AG04450 (cell line): ENCODE results near the gene MMP27. TPM values are rescaled to one million over a fixed set of nuclear protein-coding genes. Genes with fewer than 3 reads are reported as not detected.

Experiments used
- polyA plus RNA-seq: library from polyadenylated mRNA; depleted of rRNA; stranded (reverse); fragments of >200 nt; gene quantifications from 2 replicates; pipeline ENCODE4 v1.2.3, GENCODE V29; 2011; rRNA removed

MMP27 gene
- polyA plus RNA-seq, 1 experiment: not detected

Other genes with a start within 250 kb of the MMP27 start
- gene MMP7, start 175.0 kb downstream of the MMP27 start, polyA plus RNA-seq: not detected in 2 replicates
- not detected in 2 replicates for gene MMP20, start 80.4 kb downstream of the MMP27 start, polyA plus RNA-seq
- gene MMP8, start 19.2 kb upstream of the MMP27 start, polyA plus RNA-seq: 0.04 TPM in 1 of 2 replicates, not detected in the other
- 0.87 and 0.97 TPM in 2 replicates for gene MMP10, start 74.9 kb upstream of the MMP27 start, polyA plus RNA-seq
- gene MMP1, start 92.4 kb upstream of the MMP27 start, polyA plus RNA-seq: 33.8 and 41.2 TPM in 2 replicates
- gene MMP3, start 137.8 kb upstream of the MMP27 start, polyA plus RNA-seq: 1.2 and 2.1 TPM in 2 replicates
- gene MMP12, start 169.2 kb upstream of the MMP27 start, polyA plus RNA-seq: not detected in 2 replicates
- gene MMP13, start 250.0 kb upstream of the MMP27 start, polyA plus RNA-seq: not detected in 2 replicates